Stimulated activated CD4-positive, alpha-beta T cell treated with anti-CD3 and anti-CD28 coated beads, TNF-alpha, amount 100 ng/mL, for 4 hours (primary cell): ENCODE data around the gene PRSS53.
"Not testable (repeated sequence)": the region's sequence is repeated elsewhere in the genome, so short reads cannot be mapped to it uniquely, and the experiment has no call there.

Experiments used
- DNase-seq, 3 experiments: peaks; one replicate each; pipeline ENCODE4 v3.0.0-alpha.2; 2020; ENCODE audit warnings: low read depth in 3 of 3

The PRSS53 gene

GRCh38 chr16:31118223-31119155, 29.7 kb upstream of the PRSS53 start:
- DNase-seq, result no peak

- DNase-seq, result peak; percentile 91 to 96 (median 94)
Measured at GRCh38 chr16:31117384-31118222, 28.9 kb upstream of the PRSS53 start, which contains the start of gene KAT8. TSS of gene KAT8 (plus strand) at chr16:31117664. CDS start at chr16:31117682, 18 bp downstream.

- no peak for DNase-seq
Measured at GRCh38 chr16:31114468-31114867, 25.7 kb upstream of the PRSS53 start.

- DNase-seq, result no peak
Measured at GRCh38 chr16:31113121-31114120, 24.7 kb upstream of the PRSS53 start.

- no peak for DNase-seq
Measured at GRCh38 chr16:31112711-31113110, 24.0 kb upstream of the PRSS53 start.

GRCh38 chr16:31111881-31112466, 23.2 kb upstream of the PRSS53 start:
- DNase-seq, result no peak

GRCh38 chr16:31110106-31111034, 21.6 kb upstream of the PRSS53 start:
- DNase-seq, result no peak

GRCh38 chr16:31109622-31110021, 20.9 kb upstream of the PRSS53 start:
- DNase-seq, result no peak

- no peak for DNase-seq
Measured at GRCh38 chr16:31108794-31109558, 20.2 kb upstream of the PRSS53 start.

GRCh38 chr16:31108035-31108793, 19.5 kb upstream of the PRSS53 start, which contains the start of gene BCKDK:
TSS of gene BCKDK (plus strand) at chr16:31108386. CDS start at chr16:31109224, 838 bp downstream.
- DNase-seq, result peak; percentile 41 to 66 (median 56)

GRCh38 chr16:31107465-31107867, 18.7 kb upstream of the PRSS53 start:
- DNase-seq, result no peak

GRCh38 chr16:31106509-31107464, 18.0 kb upstream of the PRSS53 start:
- DNase-seq, result no peak

- peak; percentile 56 to 72 (median 63) for DNase-seq
Measured at GRCh38 chr16:31105677-31106213, 17.0 kb upstream of the PRSS53 start.

GRCh38 chr16:31100876-31101641, 12.3 kb upstream of the PRSS53 start:
- DNase-seq, result not testable (repeated sequence)

GRCh38 chr16:31099860-31100638, 11.3 kb upstream of the PRSS53 start:
- no peak for DNase-seq
